Gastrocnemius medialis (tissue), 4 donors: ENCODE measurements around the gene CASQ2.

ENCODE experiments used
- POLR2A ChIP-seq, 2 donors: fragments of 450-650 bp; IDR thresholded peaks; one replicate each; pipeline ENCODE4 v1.6.1; 2017; ENCODE audit warnings: antibody characterized with exemption in 2 of 2, mild to moderate bottlenecking in 2 of 2, moderate library complexity in 2 of 2
- TF ChIP-seq, protein P1 (sequence below), 5 experiments: fragments of 450-650 bp in 3 of 5; fragments of 200-600 bp in 2 of 5; sonication (generic) in 2 of 5; IDR thresholded peaks in 4 of 5; conservative IDR thresholded peaks in 1 of 5; 1 replicate in 4 of 5; 2 replicates in 1 of 5; pipeline ENCODE4 v1.5.1; 2016 to 2019; ENCODE audit warnings: antibody characterized with exemption in 5 of 5, mild to moderate bottlenecking in 3 of 5, moderate library complexity in 3 of 5

GRCh38 chr1:115654125-115654524, 114.4 kb downstream of the CASQ2 start:
- TF ChIP-seq, protein P1, sequence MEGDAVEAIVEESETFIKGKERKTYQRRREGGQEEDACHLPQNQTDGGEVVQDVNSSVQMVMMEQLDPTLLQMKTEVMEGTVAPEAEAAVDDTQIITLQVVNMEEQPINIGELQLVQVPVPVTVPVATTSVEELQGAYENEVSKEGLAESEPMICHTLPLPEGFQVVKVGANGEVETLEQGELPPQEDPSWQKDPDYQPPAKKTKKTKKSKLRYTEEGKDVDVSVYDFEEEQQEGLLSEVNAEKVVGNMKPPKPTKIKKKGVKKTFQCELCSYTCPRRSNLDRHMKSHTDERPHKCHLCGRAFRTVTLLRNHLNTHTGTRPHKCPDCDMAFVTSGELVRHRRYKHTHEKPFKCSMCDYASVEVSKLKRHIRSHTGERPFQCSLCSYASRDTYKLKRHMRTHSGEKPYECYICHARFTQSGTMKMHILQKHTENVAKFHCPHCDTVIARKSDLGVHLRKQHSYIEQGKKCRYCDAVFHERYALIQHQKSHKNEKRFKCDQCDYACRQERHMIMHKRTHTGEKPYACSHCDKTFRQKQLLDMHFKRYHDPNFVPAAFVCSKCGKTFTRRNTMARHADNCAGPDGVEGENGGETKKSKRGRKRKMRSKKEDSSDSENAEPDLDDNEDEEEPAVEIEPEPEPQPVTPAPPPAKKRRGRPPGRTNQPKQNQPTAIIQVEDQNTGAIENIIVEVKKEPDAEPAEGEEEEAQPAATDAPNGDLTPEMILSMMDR (IDR thresholded peaks at IDR 0.05 in 4 of 5, conservative IDR thresholded peaks at IDR 0.05 in 1 of 5), result no peak
- no peak for TF ChIP-seq POLR2A (IDR thresholded peaks at IDR 0.05)
